Kidney (tissue), 22 donors: ENCODE measurements around the gene ERMN. TPM values are rescaled to one million over a fixed set of nuclear protein-coding genes. Genes with fewer than 3 reads are reported as not detected.
"Not testable (repeated sequence)": the region's sequence is repeated elsewhere in the genome, so short reads cannot be mapped to it uniquely, and the experiment has no call there.

Source experiments
- DNase-seq, 5 donors: peaks; one replicate each; pipeline ENCODE4 v3.0.0-alpha.2; 2013 to 2020
- FAIRE-seq: peaks from 2 replicates; lab custom pipeline; 2012; peaks lifted over from hg19 to GRCh38; lab: Jason Lieb, UNC
- H3K27ac ChIP-seq, 2 donors: one replicate each; pipeline ENCODE4 v1.7.0; 2013; ENCODE audit warnings: low read depth in 2 of 2, low read length in 2 of 2, inconsistent platforms in 1 of 2
- H3K27me3 ChIP-seq: one replicate; pipeline ENCODE4 v1.7.1; 2013; ENCODE audit warnings: low read length, inconsistent platforms; ENCODE audit not compliant: control insufficient read depth, insufficient read depth
- H3K36me3 ChIP-seq, 3 donors: one replicate each; pipeline versions ENCODE4 v1.7.0 to v1.7.1; 2013; ENCODE audit warnings: low read length in 3 of 3, control low read depth in 1 of 3, inconsistent platforms in 1 of 3; ENCODE audit not compliant: insufficient read depth in 3 of 3, control insufficient read depth in 2 of 3
- H3K4me1 ChIP-seq, 3 donors: one replicate each; pipeline versions ENCODE4 v1.7.0 to v1.7.1; 2013; ENCODE audit warnings: low read length in 3 of 3, inconsistent platforms in 1 of 3, low read depth in 1 of 3; ENCODE audit not compliant: control insufficient read depth in 2 of 3, insufficient read depth in 2 of 3
- H3K4me3 ChIP-seq, 3 donors: one replicate each; pipeline versions ENCODE4 v1.7.0 to v1.8.1; 2013; ENCODE audit warnings: low read length in 3 of 3, control low read depth in 1 of 3, inconsistent platforms in 1 of 3
- H3K9ac ChIP-seq, 3 donors: one replicate each; pipeline versions ENCODE4 v1.7.0 to v1.7.1; 2013; ENCODE audit warnings: low read length in 3 of 3, control low read depth in 1 of 3, inconsistent platforms in 1 of 3
- H3K9me3 ChIP-seq, 3 donors: one replicate each; pipeline versions ENCODE4 v1.7.0 to v1.7.1; 2013; ENCODE audit warnings: low read length in 3 of 3, control low read depth in 1 of 3, inconsistent platforms in 1 of 3; ENCODE audit not compliant: control insufficient read depth in 2 of 3, insufficient read depth in 1 of 3
- intact Hi-C: fragments of 100-400 bp; cut with DNase I; formaldehyde crosslinking; loops from one replicate; pipeline ENCODE4 v1.11.1; 2022
- long read RNA-seq, 10 donors: library from polyadenylated mRNA in 1 of 10; unstranded in 1 of 10; transcript quantifications; one replicate each; pipeline ENCODE4 v2.0.0 and lab custom pipeline, GENCODE V29; 2021 to 2026
- polyA plus RNA-seq: library from polyadenylated mRNA; stranded (reverse); fragments of 350-450 nt; fragmentation: Illumina TruSeq; extraction: RNeasy Lipid Tissue Mini Kit (QIAGEN cat#74804); gene quantifications from one replicate; pipeline ENCODE4 v1.2.3, GENCODE V29; 2014; ENCODE audit warnings: low read depth, low replicate concordance; ENCODE audit not compliant: insufficient read depth
- total RNA-seq: library from RNA; stranded (reverse); fragmentation: NEBNext Ultra II Directional; extraction: Animal tissue kit (Norgen Biotek cat#: 25700); gene quantifications from one replicate; pipeline ENCODE4 v1.2.1, GENCODE V29; 2021
- TF ChIP-seq, protein P1 (sequence below): IDR thresholded peaks from 3 replicates; pipeline ENCODE4 v1.5.1; 2012; ENCODE audit warnings: mild to moderate bottlenecking, moderate library complexity, borderline replicate concordance; ENCODE audit not compliant: insufficient read depth; ENCODE audit errors: extremely low read depth
- donor health status: control.
- donor health status: control.
- donor health status: control.
- donor health status: control.
- donor health status: control.
- donor health status: DM: yes; HTN: yes; CAD: no.
- donor health status: Normal renal cell carcinoma (clear cell type).

Gene ERMN, protein sequence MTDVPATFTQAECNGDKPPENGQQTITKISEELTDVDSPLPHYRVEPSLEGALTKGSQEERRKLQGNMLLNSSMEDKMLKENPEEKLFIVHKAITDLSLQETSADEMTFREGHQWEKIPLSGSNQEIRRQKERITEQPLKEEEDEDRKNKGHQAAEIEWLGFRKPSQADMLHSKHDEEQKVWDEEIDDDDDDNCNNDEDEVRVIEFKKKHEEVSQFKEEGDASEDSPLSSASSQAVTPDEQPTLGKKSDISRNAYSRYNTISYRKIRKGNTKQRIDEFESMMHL
- total RNA-seq: 1.6 TPM
- polyA plus RNA-seq: 0.11 TPM
- long read RNA-seq, donor 1: 0 reads
- long read RNA-seq, donor 2: 0 reads
- long read RNA-seq, donor 3: 0 reads
- long read RNA-seq, donor 4: 0 reads
- long read RNA-seq, donor 5: 0 reads
- long read RNA-seq, donor 6: 0 reads
- long read RNA-seq, donor 7: 0 reads
- long read RNA-seq, donor 8: 0 reads
- long read RNA-seq, donor 9: 0 reads
- long read RNA-seq, donor 10: 0 reads

DNA sequence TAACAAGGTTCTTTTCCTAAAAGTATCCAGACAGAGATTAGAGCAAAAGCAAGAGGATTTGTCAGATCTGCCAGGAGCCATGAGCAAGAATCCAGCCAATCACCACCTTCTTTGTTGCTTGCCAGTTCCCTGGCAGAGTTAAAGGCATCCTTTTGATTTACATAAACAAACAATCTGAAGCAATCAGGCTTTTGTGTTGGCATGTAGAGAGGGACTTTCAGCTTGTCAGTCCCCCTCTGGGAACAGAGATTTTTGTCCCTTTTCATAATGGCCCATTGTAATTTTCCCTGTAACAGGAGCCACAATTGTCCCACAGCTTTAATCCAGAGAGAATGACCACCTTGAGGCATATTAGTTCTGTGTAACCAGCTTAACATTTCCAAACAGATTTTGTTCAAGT is at the start of gene ERMN:
Gene ERMN, minus strand, starts transcription at position 39 of the 400 bp plus-strand sequence. CDS start 182 bp downstream, outside the sequence.
- intact Hi-C loops: no loop called here

DNA sequence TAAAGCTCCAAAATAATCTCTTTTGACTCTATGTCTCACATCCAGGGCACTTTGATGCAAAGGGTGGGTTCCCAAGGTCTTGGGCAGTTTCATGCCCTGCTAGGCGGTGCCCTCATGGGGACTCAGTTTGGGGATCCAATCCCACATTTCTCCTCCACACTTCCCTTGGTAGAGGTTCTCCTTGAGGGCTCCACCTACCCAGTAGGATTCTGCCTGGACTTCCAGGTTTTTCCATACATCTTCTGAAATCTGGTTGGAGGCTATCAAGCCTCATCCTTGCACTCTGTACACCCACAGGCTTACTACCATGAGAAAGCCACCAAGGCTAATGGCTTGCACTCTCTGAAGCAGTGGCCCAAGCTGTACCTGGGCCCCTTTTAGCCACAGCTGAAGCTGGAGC is 49.8 kb upstream of the ERMN start:
- FAIRE-seq (no peak), DNase-seq (no peak)
- Histone ChIP-seq H3K36me3 (no peaks in the 10 kb centered on the region), H3K27ac (no peak overlapping the region), H3K4me1 (no peaks in the 10 kb centered on the region), H3K4me3 (no peak overlapping the region), H3K9me3 (peaks cover 0 to 8% (median 2%) of the 10 kb centered on the region in 3 donors), H3K27me3 (no peaks in the 10 kb centered on the region), H3K9ac (no peak overlapping the region)
- TF ChIP-seq, protein P1, sequence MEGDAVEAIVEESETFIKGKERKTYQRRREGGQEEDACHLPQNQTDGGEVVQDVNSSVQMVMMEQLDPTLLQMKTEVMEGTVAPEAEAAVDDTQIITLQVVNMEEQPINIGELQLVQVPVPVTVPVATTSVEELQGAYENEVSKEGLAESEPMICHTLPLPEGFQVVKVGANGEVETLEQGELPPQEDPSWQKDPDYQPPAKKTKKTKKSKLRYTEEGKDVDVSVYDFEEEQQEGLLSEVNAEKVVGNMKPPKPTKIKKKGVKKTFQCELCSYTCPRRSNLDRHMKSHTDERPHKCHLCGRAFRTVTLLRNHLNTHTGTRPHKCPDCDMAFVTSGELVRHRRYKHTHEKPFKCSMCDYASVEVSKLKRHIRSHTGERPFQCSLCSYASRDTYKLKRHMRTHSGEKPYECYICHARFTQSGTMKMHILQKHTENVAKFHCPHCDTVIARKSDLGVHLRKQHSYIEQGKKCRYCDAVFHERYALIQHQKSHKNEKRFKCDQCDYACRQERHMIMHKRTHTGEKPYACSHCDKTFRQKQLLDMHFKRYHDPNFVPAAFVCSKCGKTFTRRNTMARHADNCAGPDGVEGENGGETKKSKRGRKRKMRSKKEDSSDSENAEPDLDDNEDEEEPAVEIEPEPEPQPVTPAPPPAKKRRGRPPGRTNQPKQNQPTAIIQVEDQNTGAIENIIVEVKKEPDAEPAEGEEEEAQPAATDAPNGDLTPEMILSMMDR: no peak
- intact Hi-C loops: no loop called here

More for the DNA sequence above, at the start of gene ERMN:
- H3K4me3 ChIP-seq: no peak within 1 kb of the TSS
- H3K4me1 ChIP-seq: peaks cover 0 to 7% (median 3%) of the 10 kb centered on the region in 3 donors
- FAIRE-seq (no peak), DNase-seq (no peak)
- H3K9ac ChIP-seq: no peak within 1 kb of the TSS
- H3K27me3 ChIP-seq: no peaks in the 10 kb centered on the region
- no peaks in the 10 kb centered on the region for H3K9me3 ChIP-seq
- H3K27ac ChIP-seq: no peak within 1 kb of the TSS
- H3K36me3 ChIP-seq: no peaks in the 10 kb centered on the region
- TF ChIP-seq, protein P1: no peak

DNA sequence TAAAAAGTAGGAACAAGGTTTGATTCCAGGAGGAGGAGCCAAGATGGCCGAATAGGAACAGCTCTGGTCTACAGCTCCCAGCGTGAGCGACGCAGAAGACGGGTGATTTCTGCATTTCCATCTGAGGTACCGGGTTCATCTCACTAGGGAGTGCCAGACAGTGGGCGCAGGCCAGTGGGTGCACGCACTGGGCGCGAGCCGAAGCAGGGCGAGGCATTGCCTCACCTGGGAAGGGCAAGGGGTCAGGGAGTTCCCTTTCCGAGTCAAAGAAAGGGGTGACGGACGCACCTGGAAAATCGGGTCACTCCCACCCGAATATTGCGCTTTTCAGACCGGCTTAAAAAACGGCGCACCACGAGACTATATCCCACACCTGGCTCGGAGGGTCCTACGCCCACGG is 42.9 kb upstream of the ERMN start:
- intact Hi-C loops, H3K4me1 ChIP-seq, H3K9me3 ChIP-seq, H3K9ac ChIP-seq, H3K27me3 ChIP-seq, FAIRE-seq, H3K27ac ChIP-seq, H3K4me3 ChIP-seq, DNase-seq, H3K36me3 ChIP-seq: not testable (repeated sequence)

DNA sequence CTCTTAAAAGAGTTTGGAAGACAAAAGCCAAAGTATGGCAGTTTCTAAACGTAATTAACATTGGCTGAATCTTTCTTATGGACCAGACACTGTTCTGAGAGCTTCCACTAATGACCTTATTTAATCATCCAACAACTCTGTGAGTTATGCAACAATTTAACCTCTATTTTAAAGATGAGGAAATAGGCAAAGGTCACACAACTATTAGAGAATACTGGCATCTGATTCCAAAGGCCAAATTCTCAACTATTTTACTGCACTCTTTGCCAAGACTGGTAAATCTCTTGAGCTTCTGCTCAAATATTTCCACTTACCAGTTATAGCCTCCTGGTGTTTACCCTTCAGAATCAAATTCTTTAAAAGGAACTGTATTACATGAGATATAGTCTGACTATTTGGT is 42.1 kb upstream of the ERMN start:
- TF ChIP-seq, protein P1: no peak
- no peaks in the 10 kb centered on the region for H3K4me1 ChIP-seq
- no peak overlapping the region for H3K9ac ChIP-seq
- H3K9me3 ChIP-seq: no peaks in the 10 kb centered on the region
- no peaks in the 10 kb centered on the region for H3K27me3 ChIP-seq
- no peak for FAIRE-seq
- intact Hi-C loops: no loop called here
- DNase-seq: no peak
- no peak overlapping the region for H3K4me3 ChIP-seq
- H3K27ac ChIP-seq: no peak overlapping the region
- H3K36me3 ChIP-seq: no peaks in the 10 kb centered on the region
